Mucosa of descending colon (tissue), 3 donors: Measurements from ENCODE around the gene RSPH3. TPM values are rescaled to one million over a fixed set of nuclear protein-coding genes. Genes with fewer than 3 reads are reported as not detected.

ENCODE experiments used
- ATAC-seq: fragments of 200-7000 bp; cut with Tn5 transposase; one replicate; pipeline ENCODE4 v1.9.1; 2020; ENCODE audit warnings: mild to moderate bottlenecking, moderate library complexity
- DNase-seq, 3 donors: peaks; one replicate each; pipeline ENCODE4 v3.0.0-alpha.2; 2020
- H3K36me3 ChIP-seq: fragments of 200-600 bp; one replicate; pipeline ENCODE4 v1.8.0; 2021; ENCODE audit warnings: low read depth, mild to moderate bottlenecking
- H3K4me1 ChIP-seq: fragments of 200-600 bp; one replicate; pipeline ENCODE4 v1.8.0; 2021; ENCODE audit warnings: low read depth, mild to moderate bottlenecking
- H3K4me3 ChIP-seq: fragments of 200-600 bp; one replicate; pipeline ENCODE4 v1.8.0; 2021; ENCODE audit warnings: mild to moderate bottlenecking
- H3K9me3 ChIP-seq: fragments of 200-600 bp; one replicate; pipeline ENCODE4 v1.8.0; 2021; ENCODE audit warnings: mild to moderate bottlenecking
- intact Hi-C, 2 donors: fragments of 100-400 bp; cut with DNase I in 1 of 2; cut with micrococcal nuclease in 1 of 2; formaldehyde crosslinking; loops; one replicate each; pipeline versions ENCODE4 v1.11.0 to v1.11.1; 2022; cut with DNase I, micrococcal nuclease
- total RNA-seq, 3 donors: library from RNA; stranded (reverse); fragmentation: NEBNext Ultra II Directional in 2 of 3; extraction: Animal tissue kit (Norgen Biotek cat#: 25700) in 2 of 3; gene quantifications; one replicate each; pipeline versions ENCODE4 v1.2.1 to v1.2.4, GENCODE V29; 2021 to 2023
- TF ChIP-seq, protein P1 (sequence below): fragments of 200-600 bp; IDR thresholded peaks from one replicate; pipeline ENCODE4 v1.8.0; 2022; ENCODE audit warnings: antibody characterized with exemption, mild to moderate bottlenecking
- donor health status: DM: no; HTN: no; CAD: no; lungs with moderate emphysema.
- donor health status: DM: no; HTN: no; CAD: no.
- donor health status: DM: no; HTN: yes; CAD: no.

RSPH3 gene
- total RNA-seq, 3 donors from 2014 or later = 17.3 to 23.1 (median 18.6) TPM

DNA sequence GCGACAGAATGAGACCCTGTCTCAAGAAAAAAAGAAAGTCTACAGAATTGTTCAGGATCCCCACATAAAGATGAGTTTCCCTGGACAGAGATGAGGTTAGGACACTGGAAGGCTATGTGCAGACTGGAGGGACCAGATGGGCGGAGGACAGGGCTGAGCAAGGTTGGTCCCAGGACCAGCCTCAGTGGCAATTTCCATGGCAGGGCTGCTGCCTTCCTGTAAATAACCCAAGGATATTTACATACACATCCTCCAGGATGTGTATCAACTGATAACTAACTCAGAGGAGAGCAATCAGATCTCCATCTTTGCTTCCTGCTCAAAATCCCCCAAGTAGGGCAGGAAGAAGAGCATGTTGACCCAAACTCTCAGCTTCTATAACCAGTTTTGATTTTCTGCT, 58.8 kb downstream of the RSPH3 start:
- H3K36me3 ChIP-seq = no peaks in the 10 kb centered on the region
- TF ChIP-seq, protein P1, sequence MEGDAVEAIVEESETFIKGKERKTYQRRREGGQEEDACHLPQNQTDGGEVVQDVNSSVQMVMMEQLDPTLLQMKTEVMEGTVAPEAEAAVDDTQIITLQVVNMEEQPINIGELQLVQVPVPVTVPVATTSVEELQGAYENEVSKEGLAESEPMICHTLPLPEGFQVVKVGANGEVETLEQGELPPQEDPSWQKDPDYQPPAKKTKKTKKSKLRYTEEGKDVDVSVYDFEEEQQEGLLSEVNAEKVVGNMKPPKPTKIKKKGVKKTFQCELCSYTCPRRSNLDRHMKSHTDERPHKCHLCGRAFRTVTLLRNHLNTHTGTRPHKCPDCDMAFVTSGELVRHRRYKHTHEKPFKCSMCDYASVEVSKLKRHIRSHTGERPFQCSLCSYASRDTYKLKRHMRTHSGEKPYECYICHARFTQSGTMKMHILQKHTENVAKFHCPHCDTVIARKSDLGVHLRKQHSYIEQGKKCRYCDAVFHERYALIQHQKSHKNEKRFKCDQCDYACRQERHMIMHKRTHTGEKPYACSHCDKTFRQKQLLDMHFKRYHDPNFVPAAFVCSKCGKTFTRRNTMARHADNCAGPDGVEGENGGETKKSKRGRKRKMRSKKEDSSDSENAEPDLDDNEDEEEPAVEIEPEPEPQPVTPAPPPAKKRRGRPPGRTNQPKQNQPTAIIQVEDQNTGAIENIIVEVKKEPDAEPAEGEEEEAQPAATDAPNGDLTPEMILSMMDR = no peak
- no peak for ATAC-seq
- H3K4me1 ChIP-seq = peaks cover 6% of the 10 kb centered on the region
- H3K4me3 ChIP-seq = no peak overlapping the region
- DNase-seq = no peak
- H3K9me3 ChIP-seq = no peaks in the 10 kb centered on the region
- intact Hi-C loops = no loop called here

DNA sequence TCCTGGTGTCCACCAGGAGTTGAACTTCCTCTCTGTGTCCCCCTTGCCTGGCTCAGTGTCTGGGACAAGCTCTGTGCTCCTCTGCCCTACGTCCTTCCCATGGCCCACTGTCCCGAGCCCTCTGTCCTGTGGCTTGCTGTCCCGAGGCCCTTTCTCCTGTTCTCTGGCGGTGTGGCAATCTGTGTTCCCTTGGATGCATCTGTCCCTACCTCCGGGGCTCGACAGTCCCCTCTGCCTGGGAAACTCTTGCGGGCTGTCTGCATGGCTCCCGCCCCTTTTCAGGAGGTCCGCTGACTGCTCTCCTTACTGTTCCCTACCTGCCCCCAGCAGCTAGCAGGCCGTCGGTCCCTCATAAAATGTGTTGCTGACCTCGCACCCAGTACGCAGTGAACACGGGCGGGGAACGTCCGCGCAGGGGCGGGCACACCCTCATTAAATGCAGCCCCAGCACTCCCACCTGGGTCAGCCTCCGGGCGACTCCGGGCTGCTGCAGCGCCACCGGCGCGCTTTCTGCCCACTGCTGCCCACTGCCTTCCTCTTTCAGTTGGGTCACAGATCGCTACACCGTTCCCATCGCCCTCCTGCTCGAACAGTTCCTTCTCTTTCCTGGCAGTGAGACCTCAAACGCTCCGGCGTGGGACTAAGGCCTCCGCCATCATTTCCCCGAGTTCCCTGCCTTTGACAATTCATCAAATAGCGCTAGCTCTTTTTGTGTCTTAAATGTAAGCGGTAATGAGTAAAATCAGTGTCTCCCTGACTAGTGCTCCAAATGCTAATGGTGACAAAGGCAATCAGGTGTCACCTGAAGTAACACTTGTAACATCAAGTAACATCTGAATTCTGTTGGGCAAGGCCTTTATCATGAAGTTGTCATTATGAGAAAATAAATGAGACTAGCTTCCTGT, 60.5 kb downstream of the RSPH3 start:
- no peak overlapping the region for H3K4me3 ChIP-seq
- intact Hi-C loops = no loop called here
- DNase-seq = peak; percentile 41 to 72 (median 71)
- peaks cover 6% of the 10 kb centered on the region for H3K4me1 ChIP-seq
- TF ChIP-seq, protein P1 = no peak
- H3K36me3 ChIP-seq = no peaks in the 10 kb centered on the region
- H3K9me3 ChIP-seq = no peaks in the 10 kb centered on the region
- peak; percentile 83 for ATAC-seq

DNA sequence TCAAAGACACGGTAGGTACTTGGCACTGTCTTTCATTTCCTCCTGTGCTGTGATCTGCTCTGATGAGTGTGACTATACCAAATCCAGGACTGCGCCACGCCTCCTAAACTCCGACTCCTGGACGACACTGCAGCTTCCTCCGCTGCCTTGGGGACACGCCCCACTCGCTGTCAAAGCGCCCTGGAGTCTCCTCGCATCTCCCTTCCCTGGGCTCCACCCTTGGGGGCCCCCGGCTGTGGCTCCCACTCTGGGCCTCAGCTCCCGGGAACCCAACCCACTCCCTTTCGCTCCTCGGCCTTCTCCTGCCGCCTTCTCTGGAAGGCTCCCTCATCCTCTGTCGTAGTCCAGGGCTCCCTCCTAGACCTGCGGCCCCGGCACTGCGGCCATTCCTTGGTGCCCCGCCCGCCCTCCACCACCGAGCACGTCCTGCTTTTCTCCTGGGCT, 61.2 kb downstream of the RSPH3 start:
- no peak overlapping the region for H3K4me3 ChIP-seq
- intact Hi-C loops = no loop called here
- DNase-seq = peak; percentile 82 to 85 (median 84)

DNA sequence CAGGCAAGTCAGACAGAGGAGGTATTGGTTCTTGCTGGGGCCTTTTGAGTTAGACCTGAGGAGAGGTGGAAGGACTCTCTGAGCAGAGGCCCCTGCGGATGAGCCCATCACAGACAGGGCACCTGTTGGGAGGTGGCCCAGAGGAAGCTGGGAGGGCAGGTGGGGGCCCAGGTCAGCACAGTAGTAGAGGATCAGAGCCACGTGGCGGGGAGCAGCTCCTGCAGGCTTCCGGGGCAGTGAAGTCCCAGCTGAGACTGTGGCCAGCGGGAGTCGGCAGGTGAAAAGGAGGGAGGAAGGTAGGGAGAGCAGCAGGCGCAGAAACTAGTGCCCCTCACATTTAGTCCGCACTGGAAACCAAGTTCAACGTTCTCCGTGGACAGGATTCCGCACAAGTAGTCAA, 61.8 kb downstream of the RSPH3 start:
- DNase-seq = no peak
- ATAC-seq = no peak
- no peaks in the 10 kb centered on the region for H3K36me3 ChIP-seq
- intact Hi-C loops = no loop called here
- no peak overlapping the region for H3K4me3 ChIP-seq
- TF ChIP-seq, protein P1 = no peak
- H3K4me1 ChIP-seq = peaks cover 6% of the 10 kb centered on the region
- no peaks in the 10 kb centered on the region for H3K9me3 ChIP-seq

More for the DNA sequence above, 61.2 kb downstream of the RSPH3 start:
- TF ChIP-seq, protein P1 = no peak
- Histone ChIP-seq H3K9me3 (no peaks in the 10 kb centered on the region), H3K36me3 (no peaks in the 10 kb centered on the region), H3K4me1 (peaks cover 6% of the 10 kb centered on the region)
- peak; percentile 94 for ATAC-seq

DNA sequence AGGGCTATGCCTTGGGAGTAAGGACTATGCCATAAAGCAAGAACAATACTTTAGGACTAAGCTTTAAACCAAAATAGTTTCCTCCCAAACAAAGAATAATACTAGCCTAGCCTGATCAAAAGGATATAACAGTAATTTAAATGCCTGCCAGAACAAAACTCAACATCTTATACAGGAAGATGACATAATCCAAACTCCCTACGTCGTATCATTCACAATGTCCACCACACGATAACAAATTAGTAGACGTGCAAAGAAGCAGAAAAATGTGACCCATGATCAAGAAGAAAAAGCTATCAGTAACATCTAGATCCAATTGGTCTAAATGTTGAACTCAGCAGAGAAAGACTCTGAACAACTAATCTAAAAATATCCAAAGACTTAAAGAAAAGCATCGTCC, 65.8 kb downstream of the RSPH3 start:
- intact Hi-C loops = no loop called here
- TF ChIP-seq, protein P1 = no peak
- Histone ChIP-seq H3K9me3 (no peaks in the 10 kb centered on the region), H3K4me3 (no peak overlapping the region), H3K36me3 (no peaks in the 10 kb centered on the region), H3K4me1 (peaks cover 6% of the 10 kb centered on the region)
- DNase-seq = no peak
- no peak for ATAC-seq
